Measurements from ENCODE around the gene MINAR1.

Gene MINAR1

DNA sequence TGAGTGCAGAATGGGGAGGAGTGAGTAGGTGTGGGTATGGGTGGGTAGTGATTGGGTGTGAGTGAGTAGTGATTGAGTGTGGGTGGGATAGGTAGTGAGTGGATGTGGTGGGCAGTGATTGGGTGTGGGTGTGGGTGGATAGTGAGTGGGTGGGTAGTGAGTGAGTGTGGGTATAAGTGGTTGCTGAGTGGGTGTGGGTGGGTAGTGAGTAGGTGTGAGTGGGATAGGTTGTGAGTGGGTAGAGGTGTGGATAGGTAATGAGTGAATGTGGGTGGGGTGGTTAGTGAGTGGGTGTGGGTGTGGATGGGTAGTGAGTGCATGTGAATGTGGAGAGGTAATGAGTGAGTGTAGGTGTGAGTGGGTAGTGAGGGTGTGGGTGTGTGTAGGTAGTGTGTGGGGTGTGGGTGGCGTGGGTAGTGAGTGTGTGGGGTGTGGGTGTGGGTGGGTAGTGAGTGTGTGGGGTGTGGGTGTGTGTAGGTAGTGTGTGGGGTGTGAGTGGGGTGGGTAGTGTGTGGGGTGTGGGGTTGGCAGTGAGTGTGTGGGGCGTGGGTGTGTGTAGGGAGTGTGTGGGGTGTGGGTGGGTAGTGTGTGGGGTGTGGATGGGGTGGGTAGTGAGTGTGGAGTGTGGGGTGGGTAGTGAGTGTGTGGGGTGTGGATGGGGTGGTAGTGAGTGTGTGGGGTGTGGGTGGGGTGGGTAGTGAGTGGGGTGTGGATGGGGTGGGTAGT lies 5.3 kb downstream of the MINAR1 start:
- no peaks in the 10 kb centered on the region for H3K9me2 ChIP-seq (replicated peaks; ENCODE audit: insufficient read depth, low read length)
- H3K27ac ChIP-seq (ENCODE audit: low read length): no peak overlapping the region
- H3K4me3 ChIP-seq (ENCODE audit: low read length): no peak overlapping the region
- DNase-seq: no peak
- no peaks in the 10 kb centered on the region for H3F3A ChIP-seq (ENCODE audit: insufficient read depth, low read length)
- H3K36me3 ChIP-seq (replicated peaks; ENCODE audit: insufficient read depth, low read length): no peaks in the 10 kb centered on the region
- H3K9ac ChIP-seq (ENCODE audit: low read length): no peak overlapping the region
- H3K27me3 ChIP-seq (replicated peaks; ENCODE audit: insufficient read depth, low read length): no peaks in the 10 kb centered on the region
- no peak overlapping the region for H3K4me2 ChIP-seq (ENCODE audit: low read depth, low read length)
- no peak overlapping the region for H2AFZ ChIP-seq (ENCODE audit: low read length)
- H4K20me1 ChIP-seq (ENCODE audit: insufficient read depth, low read length): no peaks in the 10 kb centered on the region
- H3K9me3 ChIP-seq (replicated peaks; ENCODE audit: insufficient read depth, low read length): no peaks in the 10 kb centered on the region
- TF ChIP-seq, protein P1, sequence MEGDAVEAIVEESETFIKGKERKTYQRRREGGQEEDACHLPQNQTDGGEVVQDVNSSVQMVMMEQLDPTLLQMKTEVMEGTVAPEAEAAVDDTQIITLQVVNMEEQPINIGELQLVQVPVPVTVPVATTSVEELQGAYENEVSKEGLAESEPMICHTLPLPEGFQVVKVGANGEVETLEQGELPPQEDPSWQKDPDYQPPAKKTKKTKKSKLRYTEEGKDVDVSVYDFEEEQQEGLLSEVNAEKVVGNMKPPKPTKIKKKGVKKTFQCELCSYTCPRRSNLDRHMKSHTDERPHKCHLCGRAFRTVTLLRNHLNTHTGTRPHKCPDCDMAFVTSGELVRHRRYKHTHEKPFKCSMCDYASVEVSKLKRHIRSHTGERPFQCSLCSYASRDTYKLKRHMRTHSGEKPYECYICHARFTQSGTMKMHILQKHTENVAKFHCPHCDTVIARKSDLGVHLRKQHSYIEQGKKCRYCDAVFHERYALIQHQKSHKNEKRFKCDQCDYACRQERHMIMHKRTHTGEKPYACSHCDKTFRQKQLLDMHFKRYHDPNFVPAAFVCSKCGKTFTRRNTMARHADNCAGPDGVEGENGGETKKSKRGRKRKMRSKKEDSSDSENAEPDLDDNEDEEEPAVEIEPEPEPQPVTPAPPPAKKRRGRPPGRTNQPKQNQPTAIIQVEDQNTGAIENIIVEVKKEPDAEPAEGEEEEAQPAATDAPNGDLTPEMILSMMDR (IDR thresholded peaks at IDR 0.05; ENCODE audit: low read length): no peak
- TF ChIP-seq EZH2 (optimal IDR thresholded peaks at IDR 0.05; ENCODE audit: low read depth, low read length): no peak
- no peak for TF ChIP-seq EZH2phosphoT487 (IDR thresholded peaks at IDR 0.05; ENCODE audit: low read length)
- H3K4me1 ChIP-seq (ENCODE audit: low read length): peaks cover 10% of the 10 kb centered on the region; the same call in 1 of the 2 replicates
- no peaks in the 10 kb centered on the region for H3K79me2 ChIP-seq (ENCODE audit: low read length)

DNA sequence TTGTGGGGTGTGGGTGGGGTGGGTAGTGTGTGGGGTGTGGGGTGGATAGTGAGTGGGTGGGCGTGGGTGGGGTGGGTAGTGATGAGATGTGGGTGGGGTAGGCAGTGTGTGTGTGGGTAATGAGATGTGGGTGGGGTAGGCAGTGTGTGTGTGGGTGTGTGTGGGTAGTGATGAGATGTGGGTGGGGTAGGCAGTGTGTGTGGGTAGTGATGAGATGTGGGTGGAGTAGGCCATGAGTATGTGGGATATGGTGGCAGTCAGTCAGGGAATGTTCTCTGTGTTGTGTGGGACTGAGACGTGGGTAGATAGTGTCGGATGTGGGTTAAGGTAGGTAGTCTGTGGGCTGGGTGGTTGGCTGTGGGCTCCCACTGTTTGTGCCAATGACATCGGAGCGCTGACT lies 7.1 kb downstream of the MINAR1 start:
- DNase-seq: no peak
- H3K4me2 ChIP-seq (ENCODE audit: low read depth, low read length): no peak overlapping the region
- no peaks in the 10 kb centered on the region for H3K36me3 ChIP-seq (replicated peaks; ENCODE audit: insufficient read depth, low read length)
- H3K27ac ChIP-seq (ENCODE audit: low read length): no peak overlapping the region
- no peak overlapping the region for H3K9ac ChIP-seq (ENCODE audit: low read length)
- H3K9me2 ChIP-seq (replicated peaks; ENCODE audit: insufficient read depth, low read length): no peaks in the 10 kb centered on the region
- H3F3A ChIP-seq (ENCODE audit: insufficient read depth, low read length): no peaks in the 10 kb centered on the region
- no peak overlapping the region for H2AFZ ChIP-seq (ENCODE audit: low read length)
- H3K27me3 ChIP-seq (replicated peaks; ENCODE audit: insufficient read depth, low read length): no peaks in the 10 kb centered on the region
- H3K4me3 ChIP-seq (ENCODE audit: low read length): no peak overlapping the region
- TF ChIP-seq EZH2phosphoT487 (IDR thresholded peaks at IDR 0.05; ENCODE audit: low read length) (no peak), EZH2 (optimal IDR thresholded peaks at IDR 0.05; ENCODE audit: low read depth, low read length) (no peak)
- TF ChIP-seq, protein P1 (IDR thresholded peaks at IDR 0.05; ENCODE audit: low read length): no peak
- no peaks in the 10 kb centered on the region for H3K9me3 ChIP-seq (replicated peaks; ENCODE audit: insufficient read depth, low read length)
- no peaks in the 10 kb centered on the region for H3K79me2 ChIP-seq (ENCODE audit: low read length)
- H4K20me1 ChIP-seq (ENCODE audit: insufficient read depth, low read length): no peaks in the 10 kb centered on the region
- H3K4me1 ChIP-seq (ENCODE audit: low read length): peaks cover 10% of the 10 kb centered on the region; the same call in 1 of the 2 replicates

DNA sequence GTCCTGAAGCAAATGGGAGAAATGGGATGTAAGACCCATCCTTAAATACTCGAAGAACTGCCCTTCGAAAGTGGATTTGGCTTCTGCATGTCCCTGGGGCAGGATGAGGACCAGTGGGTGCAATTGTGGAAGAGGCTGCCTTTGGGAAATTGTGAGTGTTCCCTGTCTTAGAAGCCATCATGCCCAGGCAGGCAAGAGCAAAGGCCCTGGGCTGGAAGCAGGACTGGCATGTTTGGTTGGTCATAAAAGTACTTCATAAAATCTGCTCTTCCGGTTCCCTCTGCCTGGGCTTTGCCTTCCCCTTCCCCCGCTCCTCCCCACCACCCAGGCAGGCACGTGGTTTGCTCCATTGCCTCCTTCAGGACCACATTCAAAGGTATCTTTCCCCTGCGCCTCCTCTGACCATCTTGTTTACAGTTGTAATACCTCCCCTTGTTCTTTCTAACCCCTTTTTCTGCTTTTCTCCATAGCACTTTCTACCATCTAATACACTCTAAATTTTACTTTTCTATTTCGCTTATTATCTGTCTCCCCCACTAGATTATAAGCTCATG lies 8.3 kb downstream of the MINAR1 start:
- no peak overlapping the region for H3K4me2 ChIP-seq (ENCODE audit: low read depth, low read length)
- H3K36me3 ChIP-seq (replicated peaks; ENCODE audit: insufficient read depth, low read length): no peaks in the 10 kb centered on the region
- H3K27me3 ChIP-seq (replicated peaks; ENCODE audit: insufficient read depth, low read length): no peaks in the 10 kb centered on the region
- H3K79me2 ChIP-seq (ENCODE audit: low read length): no peaks in the 10 kb centered on the region
- DNase-seq: no peak
- no peak overlapping the region for H3K27ac ChIP-seq (ENCODE audit: low read length)
- no peak overlapping the region for H3K4me3 ChIP-seq (ENCODE audit: low read length)
- H3K9ac ChIP-seq (ENCODE audit: low read length): no peak overlapping the region
- H3K4me1 ChIP-seq (ENCODE audit: low read length): peaks cover 10% of the 10 kb centered on the region; the same call in 1 of the 2 replicates
- H2AFZ ChIP-seq (ENCODE audit: low read length): no peak overlapping the region
- H3K9me3 ChIP-seq (replicated peaks; ENCODE audit: insufficient read depth, low read length): no peaks in the 10 kb centered on the region
- TF ChIP-seq, protein P1 (IDR thresholded peaks at IDR 0.05; ENCODE audit: low read length): no peak
- no peaks in the 10 kb centered on the region for H3F3A ChIP-seq (ENCODE audit: insufficient read depth, low read length)
- H3K9me2 ChIP-seq (replicated peaks; ENCODE audit: insufficient read depth, low read length): no peaks in the 10 kb centered on the region
- no peaks in the 10 kb centered on the region for H4K20me1 ChIP-seq (ENCODE audit: insufficient read depth, low read length)

Measured in MM.1S (cell line).